Umbilical cord (tissue), 2 donors: ENCODE results near the gene CAMTA1. TPM values are rescaled to one million over a fixed set of nuclear protein-coding genes. Genes with fewer than 3 reads are reported as not detected.
A peak's percentile ranks its signal among the peaks of the same experiment; 100 is the strongest.

Experiments
- DNase-seq: peaks from one replicate; pipeline ENCODE4 v3.0.0-alpha.2; 2015; ENCODE audit warnings: low spot score
- total RNA-seq: library from RNA; depleted of rRNA; stranded (reverse); fragments of >200 nt; gene quantifications from one replicate; pipeline ENCODE4 v1.2.3, GENCODE V29; 2014; ENCODE audit warnings: low replicate concordance; ENCODE audit not compliant: insufficient read depth

CAMTA1 gene
- total RNA-seq, 1 donor from 2014 or later, result 29.6 TPM

- peak; percentile 87 for DNase-seq
These were observed 549.3 kb downstream of the CAMTA1 start for GRCh38 chr1:7334475-7335035.

GRCh38 chr1:7335224-7335879 lies 550.1 kb downstream of the CAMTA1 start:
- DNase-seq, result no peak

GRCh38 chr1:7338439-7338838 lies 553.2 kb downstream of the CAMTA1 start:
- DNase-seq, result no peak

GRCh38 chr1:7339014-7339413 lies 553.8 kb downstream of the CAMTA1 start:
- DNase-seq, result no peak

GRCh38 chr1:7339953-7340352 lies 554.7 kb downstream of the CAMTA1 start:
- DNase-seq, result peak; percentile 44

GRCh38 chr1:7341145-7341905 lies 556.1 kb downstream of the CAMTA1 start:
- DNase-seq, result peak; percentile 97

- DNase-seq, result no peak
These were observed 558.6 kb downstream of the CAMTA1 start for GRCh38 chr1:7343882-7344281.

- DNase-seq, result no peak
These were observed 559.0 kb downstream of the CAMTA1 start for GRCh38 chr1:7344299-7344698.

- DNase-seq, result no peak
These were observed 560.3 kb downstream of the CAMTA1 start for GRCh38 chr1:7345516-7345915.

GRCh38 chr1:7346070-7346596 lies 560.9 kb downstream of the CAMTA1 start:
- peak; percentile 54 for DNase-seq

- no peak for DNase-seq
These were observed 561.6 kb downstream of the CAMTA1 start for GRCh38 chr1:7346600-7347570.

GRCh38 chr1:7348073-7348472 lies 562.8 kb downstream of the CAMTA1 start:
- no peak for DNase-seq

- no peak for DNase-seq
These were observed 563.3 kb downstream of the CAMTA1 start for GRCh38 chr1:7348580-7348979.

- no peak for DNase-seq
These were observed 565.5 kb downstream of the CAMTA1 start for GRCh38 chr1:7350804-7351203.

- peak; percentile 69 for DNase-seq
These were observed 566.4 kb downstream of the CAMTA1 start for GRCh38 chr1:7351649-7352048.

- DNase-seq, result peak; percentile 50
These were observed 567.1 kb downstream of the CAMTA1 start for GRCh38 chr1:7352364-7352763.

GRCh38 chr1:7352974-7353373 lies 567.7 kb downstream of the CAMTA1 start:
- DNase-seq, result no peak

GRCh38 chr1:7355646-7356045 lies 570.4 kb downstream of the CAMTA1 start:
- DNase-seq, result no peak

- DNase-seq, result no peak
These were observed 570.8 kb downstream of the CAMTA1 start for GRCh38 chr1:7356079-7356478.

- no peak for DNase-seq
These were observed 573.2 kb downstream of the CAMTA1 start for GRCh38 chr1:7358425-7358824.

- DNase-seq, result no peak
These were observed 575.3 kb downstream of the CAMTA1 start for GRCh38 chr1:7360526-7360925.
